SK-N-SH treated with all-trans-retinoic acid at 6 μM for 48 hours (cell line): ENCODE measurements around the gene BCORL1.

ENCODE experiments used
- ATAC-seq: fragments of 200-7000 bp; cut with Tn5 transposase; 3 replicates; pipeline ENCODE4 v1.9.1; 2020; ENCODE audit warnings: mild to moderate bottlenecking, moderate library complexity
- ARNTL ChIP-seq: fragments of 450-650 bp; formaldehyde crosslinking; IDR thresholded peaks from 2 replicates; pipeline ENCODE4 v1.5.0; 2020; ENCODE audit warnings: low read depth, mild to moderate bottlenecking, moderate library complexity, borderline replicate concordance
- BACH2 ChIP-seq: fragments of 250-450 bp; sonication (Bioruptor Pico); IDR thresholded peaks from 2 replicates; pipeline ENCODE4 v1.9.0; 2021; ENCODE audit warnings: mild to moderate bottlenecking, borderline replicate concordance
- CREB5 ChIP-seq: fragments of 250-450 bp; sonication (Bioruptor Pico); IDR thresholded peaks from 2 replicates; pipeline ENCODE4 v1.5.1; 2020; ENCODE audit warnings: low read depth, mild to moderate bottlenecking, moderate library complexity
- CSDC2 ChIP-seq: fragments of 250-450 bp; sonication (Bioruptor Pico); IDR thresholded peaks from 2 replicates; pipeline ENCODE4 v1.5.0; 2020; ENCODE audit warnings: mild to moderate bottlenecking, moderate library complexity
- CSRNP3 ChIP-seq: fragments of 250-450 bp; sonication (Bioruptor Pico); IDR thresholded peaks from 2 replicates; pipeline ENCODE4 v1.5.1; 2021; ENCODE audit warnings: mild to moderate bottlenecking, moderate library complexity
- ESRRG ChIP-seq: fragments of 250-450 bp; sonication (Bioruptor Pico); IDR thresholded peaks from 2 replicates; pipeline ENCODE4 v1.6.1; 2021; ENCODE audit warnings: mild to moderate bottlenecking
- GLIS3 ChIP-seq: fragments of 250-450 bp; sonication (Bioruptor Pico); IDR thresholded peaks from 2 replicates; pipeline ENCODE4 v1.5.0; 2020; ENCODE audit warnings: mild to moderate bottlenecking, moderate library complexity
- ISL1 ChIP-seq: fragments of 250-450 bp; sonication (Bioruptor Pico); IDR thresholded peaks from 2 replicates; pipeline ENCODE4 v2.1.2; 2022; ENCODE audit warnings: mild to moderate bottlenecking, moderate library complexity
- PATZ1 ChIP-seq: fragments of 250-450 bp; sonication (Bioruptor Pico); IDR thresholded peaks from 2 replicates; pipeline ENCODE4 v1.8.0; 2020; ENCODE audit warnings: mild to moderate bottlenecking, moderate library complexity, borderline replicate concordance
- POU6F1 ChIP-seq: fragments of 250-450 bp; sonication (Bioruptor Pico); IDR thresholded peaks from 2 replicates; pipeline ENCODE4 v1.8.0; 2021; ENCODE audit warnings: low read depth, mild to moderate bottlenecking, moderate library complexity, borderline replicate concordance
- PPARA ChIP-seq: fragments of 250-450 bp; sonication (Bioruptor Pico); IDR thresholded peaks from 2 replicates; pipeline ENCODE4 v1.5.0; 2020; ENCODE audit warnings: mild to moderate bottlenecking, borderline replicate concordance
- RARB ChIP-seq: fragments of 250-450 bp; sonication (Bioruptor Pico); IDR thresholded peaks from 2 replicates; pipeline ENCODE4 v1.8.0; 2021; ENCODE audit warnings: mild to moderate bottlenecking, moderate library complexity
- SNAI2 ChIP-seq: fragments of 250-450 bp; sonication (Bioruptor Pico); IDR thresholded peaks from 2 replicates; pipeline ENCODE4 v1.5.0; 2020; ENCODE audit warnings: mild to moderate bottlenecking, moderate library complexity
- TCF4 ChIP-seq: fragments of 250-450 bp; sonication (Bioruptor Pico); IDR thresholded peaks from 2 replicates; pipeline ENCODE4 v1.8.0; 2021; ENCODE audit warnings: mild to moderate bottlenecking, moderate library complexity, borderline replicate concordance
- TOX ChIP-seq: fragments of 250-450 bp; sonication (Bioruptor Pico); IDR thresholded peaks from 2 replicates; pipeline ENCODE4 v1.8.0; 2021; ENCODE audit warnings: mild to moderate bottlenecking, moderate library complexity, borderline replicate concordance
- TSHZ2 ChIP-seq: fragments of 250-450 bp; sonication (Bioruptor Pico); IDR thresholded peaks from 2 replicates; pipeline ENCODE4 v1.5.0; 2020; ENCODE audit warnings: mild to moderate bottlenecking, moderate library complexity
- ZC3H10 ChIP-seq: fragments of 250-450 bp; sonication (Bioruptor Pico); IDR thresholded peaks from 2 replicates; pipeline ENCODE4 v1.5.1; 2021; ENCODE audit warnings: mild to moderate bottlenecking, moderate library complexity
- ZFP3 ChIP-seq: fragments of 250-450 bp; sonication (Bioruptor Pico); IDR thresholded peaks from 2 replicates; pipeline ENCODE4 v1.5.0; 2020; ENCODE audit warnings: mild to moderate bottlenecking, moderate library complexity
- ZFP30 ChIP-seq: fragments of 450-650 bp; formaldehyde crosslinking; IDR thresholded peaks from 2 replicates; pipeline ENCODE4 v1.5.0; 2022; ENCODE audit warnings: mild to moderate bottlenecking, moderate library complexity
- ZNF565 ChIP-seq: fragments of 450-650 bp; formaldehyde crosslinking; conservative IDR thresholded peaks from 2 replicates; pipeline ENCODE4 v1.5.0; 2020; ENCODE audit warnings: low read depth, mild to moderate bottlenecking, moderate library complexity
- ZNF70 ChIP-seq: fragments of 450-650 bp; formaldehyde crosslinking; IDR thresholded peaks from 2 replicates; pipeline ENCODE4 v1.5.0; 2020; ENCODE audit warnings: mild to moderate bottlenecking, moderate library complexity
- ZNF8 ChIP-seq: fragments of 450-650 bp; formaldehyde crosslinking; IDR thresholded peaks from 2 replicates; pipeline ENCODE4 v1.5.0; 2020; ENCODE audit warnings: mild to moderate bottlenecking, moderate library complexity

The BCORL1 gene

GRCh38 chrX:129953334-129953648 lies 29.1 kb upstream of the BCORL1 start:
- no peak for TF ChIP-seq ISL1 (CRISPR knock-in tag)
- no peak for TF ChIP-seq TCF4 (CRISPR knock-in tag)
- TF ChIP-seq POU6F1 (CRISPR knock-in tag): no peak
- TF ChIP-seq CSRNP3: no peak
- no peak for TF ChIP-seq ZNF8 (CRISPR knock-in tag)
- TF ChIP-seq TSHZ2: no peak
- no peak for TF ChIP-seq ZFP3 (CRISPR knock-in tag)
- no peak for TF ChIP-seq ARNTL (CRISPR knock-in tag)
- TF ChIP-seq ZC3H10: no peak
- no peak for TF ChIP-seq CSDC2 (CRISPR knock-in tag)
- no peak for TF ChIP-seq GLIS3 (CRISPR knock-in tag)
- no peak for TF ChIP-seq RARB (CRISPR knock-in tag)
- no peak for TF ChIP-seq ZNF70 (CRISPR knock-in tag)
- no peak for TF ChIP-seq SNAI2 (CRISPR knock-in tag)
- no peak for TF ChIP-seq TOX
- TF ChIP-seq PPARA: no peak
- no peak for TF ChIP-seq ZFP30 (CRISPR knock-in tag)
- no peak for TF ChIP-seq ZNF565
- no peak for TF ChIP-seq CREB5 (CRISPR knock-in tag)
- TF ChIP-seq ESRRG (CRISPR knock-in tag): no peak
- ATAC-seq: no peak

GRCh38 chrX:129953881-129954280 lies 28.6 kb upstream of the BCORL1 start:
- no peak for ATAC-seq
- no peak for TF ChIP-seq BACH2
- no peak for TF ChIP-seq ESRRG (CRISPR knock-in tag)
- no peak for TF ChIP-seq TSHZ2
- TF ChIP-seq ISL1 (CRISPR knock-in tag): no peak
- no peak for TF ChIP-seq POU6F1 (CRISPR knock-in tag)
- no peak for TF ChIP-seq PATZ1 (CRISPR knock-in tag)
- TF ChIP-seq PPARA: no peak
